Measurements from ENCODE around the gene MAT1A. TPM values are rescaled to one million over a fixed set of nuclear protein-coding genes. Genes with fewer than 3 reads are reported as not detected.
"Not testable (repeated sequence)": the region's sequence is repeated elsewhere in the genome, so short reads cannot be mapped to it uniquely, and the experiment has no call there.

MAT1A gene
- total RNA-seq, 4 donors from 2014 or later: 0.22 to 0.39 (median 0.25) TPM; not detected in 1

DNA sequence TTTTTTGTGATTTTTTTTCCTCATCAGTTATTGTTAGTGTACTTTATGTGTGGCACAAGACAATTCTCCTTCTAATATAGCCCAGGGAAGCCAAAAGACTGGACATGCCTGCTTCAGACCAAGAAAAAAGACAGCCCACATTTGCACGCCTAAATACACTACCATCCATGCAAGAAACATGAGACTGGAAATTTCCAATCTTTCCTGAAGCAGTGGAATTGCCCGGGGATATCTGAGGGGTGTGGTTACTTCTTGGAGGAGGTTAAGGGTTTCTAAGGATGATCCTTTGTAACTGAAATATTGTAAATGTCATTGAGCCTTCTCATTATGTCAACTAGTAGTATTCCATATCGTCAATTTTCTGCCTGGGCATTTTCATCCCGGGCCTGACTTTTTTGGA is 47.1 kb downstream of the MAT1A start:
- H3K4me1 ChIP-seq; H3K27ac ChIP-seq; H3K36me3 ChIP-seq; intact Hi-C loops (cut with DNase I); H3K9me3 ChIP-seq; DNase-seq; H3K27me3 ChIP-seq; H3K4me3 ChIP-seq (replicated peaks in 1 of 3): not testable (repeated sequence)
- 67 to 80% methylated on average over 1 to 3 of the region's 4 CpGs for WGBS, 2 donors

DNA sequence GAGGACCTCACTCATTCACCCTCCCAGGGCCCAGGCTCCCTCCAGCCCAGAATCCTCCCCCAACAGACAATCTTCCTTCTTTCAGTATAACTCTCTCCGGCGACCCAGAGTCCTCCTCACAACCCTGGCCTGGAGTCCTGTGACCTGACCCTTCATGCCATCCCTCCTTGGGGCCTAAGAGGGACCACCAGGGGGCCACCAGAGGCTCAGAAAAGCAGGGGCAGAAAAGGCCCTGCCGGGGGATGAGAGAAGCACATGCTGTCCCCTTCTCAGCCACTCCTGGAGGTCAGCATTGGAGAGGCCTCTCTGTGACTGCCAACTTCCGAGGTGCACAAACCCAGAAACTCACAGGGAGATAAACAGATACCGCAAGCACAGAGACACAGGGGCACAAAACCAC is 53.0 kb downstream of the MAT1A start:
- 94% methylated on average over 4 of the region's 5 CpGs; no CpG with 5 or more reads in 1 of the 2 donors for WGBS, 2 donors
- DNase-seq; intact Hi-C loops (cut with DNase I); H3K36me3 ChIP-seq; H3K9me3 ChIP-seq; H3K27me3 ChIP-seq; H3K4me3 ChIP-seq (replicated peaks in 1 of 3); H3K4me1 ChIP-seq; H3K27ac ChIP-seq: not testable (repeated sequence)

DNA sequence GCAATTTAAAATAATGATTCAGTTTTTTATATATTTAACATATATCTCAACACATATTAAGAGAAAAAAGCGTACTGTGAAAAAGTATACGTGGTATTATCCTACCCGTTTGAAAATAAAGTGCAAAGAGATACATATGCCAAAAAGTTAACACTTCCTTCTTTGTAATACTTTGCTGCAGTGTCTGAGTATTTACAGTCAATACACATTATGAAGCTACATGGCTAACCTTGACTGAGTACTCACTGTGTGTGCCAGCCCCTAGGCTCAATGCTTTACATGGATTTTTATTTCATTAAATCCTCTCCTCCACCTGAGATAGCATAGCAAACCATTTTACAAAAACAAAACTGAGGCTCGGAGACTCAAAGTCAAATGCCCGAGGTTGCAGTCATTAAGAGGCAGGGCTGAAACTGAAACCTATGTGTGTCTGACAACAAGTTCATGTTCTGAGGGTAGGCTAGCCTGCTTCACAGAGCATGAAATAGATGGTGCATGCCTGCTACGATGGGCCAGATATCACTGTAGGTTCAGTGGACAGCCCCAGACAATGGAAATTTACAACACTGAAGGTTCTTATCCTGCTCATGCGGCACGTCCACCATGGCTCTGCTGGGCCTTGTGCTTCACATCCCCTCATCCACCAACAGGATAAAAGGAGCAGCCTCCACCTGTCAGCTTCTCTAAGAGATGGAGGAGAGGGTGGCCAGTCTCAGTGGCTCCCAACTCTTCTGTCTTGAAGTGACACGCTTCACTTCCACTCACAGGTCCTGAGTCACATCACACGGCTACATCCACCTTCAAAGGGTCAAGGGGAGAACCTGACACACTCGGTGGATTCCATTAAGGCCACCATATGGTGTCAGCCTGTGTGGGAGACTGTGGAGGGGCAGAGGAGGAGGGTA is 54.9 kb downstream of the MAT1A start:
- H3K9me3 ChIP-seq; DNase-seq; intact Hi-C loops (cut with DNase I); H3K4me3 ChIP-seq (replicated peaks in 1 of 3); H3K36me3 ChIP-seq; H3K4me1 ChIP-seq; H3K27me3 ChIP-seq; H3K27ac ChIP-seq: not testable (repeated sequence)
- WGBS, 2 donors: 71 to 81% methylated on average over 11 of the region's 11 CpGs

DNA sequence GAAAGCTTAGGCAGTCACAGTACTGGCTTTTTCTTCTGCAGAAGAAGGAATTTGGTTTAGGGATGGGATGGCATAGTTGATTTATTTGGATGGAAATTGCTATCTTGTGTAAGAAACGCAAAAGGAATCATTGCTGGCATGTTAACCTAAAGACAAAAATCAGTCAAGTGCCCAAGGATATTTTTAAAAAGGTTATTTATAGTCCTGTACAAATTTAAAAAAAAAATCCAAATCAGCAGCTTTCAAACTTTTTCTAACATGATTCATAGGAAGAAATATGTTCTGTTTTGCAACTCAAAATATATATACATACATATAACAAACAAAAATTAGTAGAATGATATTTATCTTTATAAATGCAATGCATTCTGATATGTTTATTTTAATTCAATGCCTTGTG is 55.6 kb downstream of the MAT1A start:
- DNase-seq; H3K27ac ChIP-seq; intact Hi-C loops (cut with DNase I); H3K9me3 ChIP-seq; H3K36me3 ChIP-seq; H3K4me3 ChIP-seq (replicated peaks in 1 of 3); H3K27me3 ChIP-seq; H3K4me1 ChIP-seq: not testable (repeated sequence)
- WGBS, 2 donors: 71 to 85% methylated on average over 1 of the region's 1 CpG

DNA sequence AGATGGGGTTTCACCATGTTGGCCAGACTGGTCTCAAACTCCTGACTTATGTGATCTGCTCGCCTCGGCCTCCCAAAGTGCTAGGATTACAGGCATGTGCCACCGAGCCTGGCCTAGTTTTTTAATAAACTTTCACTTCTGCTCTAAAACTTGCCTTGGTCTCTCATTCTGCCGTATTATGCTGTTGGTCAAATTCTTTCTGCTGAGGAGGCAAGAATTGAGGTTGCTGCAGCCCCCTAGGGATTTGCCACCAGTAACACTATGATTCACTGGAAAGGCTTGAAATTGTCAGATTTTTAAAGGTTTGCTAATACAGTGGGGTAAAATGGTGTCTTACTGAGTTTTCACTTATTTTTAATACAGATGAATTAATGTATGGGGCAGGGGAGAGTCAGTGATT is 62.7 kb downstream of the MAT1A start:
- intact Hi-C loops (cut with DNase I); DNase-seq; H3K27ac ChIP-seq; H3K4me3 ChIP-seq (replicated peaks in 1 of 3); H3K4me1 ChIP-seq; H3K36me3 ChIP-seq; H3K27me3 ChIP-seq; H3K9me3 ChIP-seq: not testable (repeated sequence)
- 77 to 87% methylated on average over 4 of the region's 4 CpGs for WGBS, 2 donors

DNA sequence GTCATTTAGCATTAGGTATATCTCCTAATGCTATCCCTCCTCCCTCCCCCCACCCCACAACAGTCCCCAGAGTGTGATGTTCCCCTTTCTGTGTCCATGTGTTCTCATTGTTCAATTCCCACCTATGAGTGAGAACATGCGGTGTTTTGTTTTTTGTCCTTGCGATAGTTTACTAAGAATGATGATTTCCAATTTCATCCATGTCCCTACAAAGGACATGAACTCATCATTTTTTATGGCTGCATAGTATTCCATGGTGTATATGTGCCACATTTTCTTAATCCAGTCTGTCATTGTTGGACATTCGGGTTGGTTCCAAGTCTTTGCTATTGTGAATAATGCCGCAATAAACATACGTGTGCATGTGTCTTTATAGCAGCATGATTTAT is 66.4 kb downstream of the MAT1A start:
- H3K27ac ChIP-seq; H3K36me3 ChIP-seq; DNase-seq; H3K4me3 ChIP-seq (replicated peaks in 1 of 3); H3K9me3 ChIP-seq; H3K4me1 ChIP-seq; H3K27me3 ChIP-seq: not testable (repeated sequence)
- intact Hi-C loops (cut with DNase I): loop anchor here (5.0 kb wide), 1 partner anchor 81 kb away; no protein-coding TSS in a partner anchor
- 56 to 70% methylated on average over 2 of the region's 5 CpGs for WGBS, 2 donors

Other genes with a start within 250 kb of the MAT1A start
- gene TMEM254, start 211.0 kb downstream of the MAT1A start, total RNA-seq: 10 to 100 TPM; 12.2 to 25.0 (median 19.8) TPM
- 10 to 100 TPM in 3 of 4 donors, 1 to 10 TPM in 1; 5.5 to 65.6 (median 33.6) TPM for gene PLAC9, start 156.9 kb downstream of the MAT1A start, total RNA-seq
- 100 to 1,000 TPM in 1 of 4 donors, 10 to 100 TPM in 3; 77.5 to 106 (median 90.8) TPM for gene ANXA11, start 84.1 kb downstream of the MAT1A start, total RNA-seq
- gene DYDC1, start 67.1 kb upstream of the MAT1A start, total RNA-seq: 1 to 10 TPM in 1 of 4 donors, not detected in 3; 1.1 TPM
- not detected for gene DYDC2, start 67.1 kb upstream of the MAT1A start, total RNA-seq
- gene PRXL2A, start 118.9 kb upstream of the MAT1A start, total RNA-seq: 10 to 100 TPM; 68.2 to 93.3 (median 79.7) TPM
- gene TSPAN14, start 164.7 kb upstream of the MAT1A start, total RNA-seq: 10 to 100 TPM; 61.6 to 83.4 (median 77.9) TPM
- 1 to 10 TPM in 2 of 4 donors, not detected in 2; 1.1 to 1.6 TPM for gene SH2D4B, start 248.2 kb upstream of the MAT1A start, total RNA-seq